SK-N-SH (cell line): ENCODE data around the gene HERC5.

Source experiments
- POLR2AphosphoS5 ChIP-seq: IDR thresholded peaks from 2 replicates; pipeline ENCODE4 v1.6.1; 2012; ENCODE audit warnings: low read depth, low read length
- RCOR1 ChIP-seq: fragments of 150-350 bp; IDR thresholded peaks from 2 replicates; pipeline ENCODE4 v1.6.1; 2017; ENCODE audit warnings: antibody characterized with exemption, low read length
- SIN3A ChIP-seq: IDR thresholded peaks from 2 replicates; pipeline ENCODE4 v1.6.1; 2012; ENCODE audit warnings: low read depth, mild to moderate bottlenecking, low read length, moderate library complexity, borderline replicate concordance
- YY1 ChIP-seq: IDR thresholded peaks from 2 replicates; pipeline ENCODE4 v1.4.0; 2012; ENCODE audit warnings: low read depth, mild to moderate bottlenecking
- TF ChIP-seq, protein P1 (sequence below): fragments of 200-600 bp; sonication (generic); IDR thresholded peaks from 2 replicates; pipeline ENCODE4 v1.6.1; 2017; ENCODE audit warnings: antibody characterized with exemption, mild to moderate bottlenecking, moderate library complexity
- TF ChIP-seq, protein P2 (sequence below): IDR thresholded peaks from 2 replicates; pipeline ENCODE4 v1.4.0; 2012; ENCODE audit warnings: low read depth

DNA sequence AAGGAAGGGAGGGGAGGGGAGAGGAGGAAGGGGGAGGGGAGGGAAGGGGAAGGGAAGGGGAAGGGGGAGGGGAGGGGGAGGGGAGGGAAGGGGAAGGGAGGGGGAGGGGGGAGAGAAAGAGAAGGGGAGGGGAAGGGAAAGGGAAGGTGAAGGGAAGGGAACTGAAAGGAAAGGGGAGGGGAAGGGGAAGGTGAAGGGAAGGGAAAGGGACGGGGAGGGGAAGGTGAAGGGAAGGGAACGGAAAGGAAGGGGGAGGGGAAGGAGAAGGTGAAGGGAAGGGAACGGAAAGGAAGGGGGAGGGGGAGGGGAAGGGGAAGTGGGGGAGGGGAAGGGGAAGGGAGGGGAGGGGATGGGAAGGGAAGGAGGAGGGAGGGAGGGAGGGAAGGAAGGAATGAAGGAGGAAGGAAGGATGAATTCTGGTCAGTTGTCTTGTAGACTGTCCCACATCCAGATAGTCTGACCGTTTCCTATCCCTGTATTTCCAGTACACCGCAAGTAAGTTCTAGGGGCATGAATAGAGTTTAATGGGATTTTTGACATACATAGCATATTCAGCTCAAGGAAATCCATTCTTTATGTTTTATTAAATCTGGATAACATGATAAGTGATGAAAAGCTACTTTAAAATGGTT lies 20.4 kb downstream of the HERC5 start:
- TF ChIP-seq, protein P1, sequence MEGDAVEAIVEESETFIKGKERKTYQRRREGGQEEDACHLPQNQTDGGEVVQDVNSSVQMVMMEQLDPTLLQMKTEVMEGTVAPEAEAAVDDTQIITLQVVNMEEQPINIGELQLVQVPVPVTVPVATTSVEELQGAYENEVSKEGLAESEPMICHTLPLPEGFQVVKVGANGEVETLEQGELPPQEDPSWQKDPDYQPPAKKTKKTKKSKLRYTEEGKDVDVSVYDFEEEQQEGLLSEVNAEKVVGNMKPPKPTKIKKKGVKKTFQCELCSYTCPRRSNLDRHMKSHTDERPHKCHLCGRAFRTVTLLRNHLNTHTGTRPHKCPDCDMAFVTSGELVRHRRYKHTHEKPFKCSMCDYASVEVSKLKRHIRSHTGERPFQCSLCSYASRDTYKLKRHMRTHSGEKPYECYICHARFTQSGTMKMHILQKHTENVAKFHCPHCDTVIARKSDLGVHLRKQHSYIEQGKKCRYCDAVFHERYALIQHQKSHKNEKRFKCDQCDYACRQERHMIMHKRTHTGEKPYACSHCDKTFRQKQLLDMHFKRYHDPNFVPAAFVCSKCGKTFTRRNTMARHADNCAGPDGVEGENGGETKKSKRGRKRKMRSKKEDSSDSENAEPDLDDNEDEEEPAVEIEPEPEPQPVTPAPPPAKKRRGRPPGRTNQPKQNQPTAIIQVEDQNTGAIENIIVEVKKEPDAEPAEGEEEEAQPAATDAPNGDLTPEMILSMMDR, result no peak
- TF ChIP-seq, protein P2, sequence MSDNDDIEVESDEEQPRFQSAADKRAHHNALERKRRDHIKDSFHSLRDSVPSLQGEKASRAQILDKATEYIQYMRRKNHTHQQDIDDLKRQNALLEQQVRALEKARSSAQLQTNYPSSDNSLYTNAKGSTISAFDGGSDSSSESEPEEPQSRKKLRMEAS, result no peak
- TF ChIP-seq POLR2AphosphoS5 (no peak), SIN3A (no peak), RCOR1 (no peak), YY1 (no peak)
